ENCODE data around the gene ARL6IP4.

ARL6IP4 gene

GRCh38 chr12:122977655-122978392 lies 2.7 kb upstream of the ARL6IP4 start:
- DNase-seq (ENCODE audit: low read depth in 2 of 3, low spot score in 1 of 3) = no peak

GRCh38 chr12:122978507-122978955 lies 1.9 kb upstream of the ARL6IP4 start:
- DNase-seq (ENCODE audit: low read depth in 2 of 3, low spot score in 1 of 3) = no peak

GRCh38 chr12:122979001-122979907 lies 1.2 kb upstream of the ARL6IP4 start:
- no peak for DNase-seq (ENCODE audit: low read depth in 2 of 3, low spot score in 1 of 3)

- no peak for DNase-seq (ENCODE audit: low read depth in 2 of 3, low spot score in 1 of 3)
Measured at GRCh38 chr12:122979908-122980182, 636 bp upstream of the ARL6IP4 start.

GRCh38 chr12:122981036-122981471 lies 573 bp downstream of the ARL6IP4 start:
- no peak for DNase-seq (ENCODE audit: low read depth in 2 of 3, low spot score in 1 of 3)

- no peak for DNase-seq (ENCODE audit: low read depth in 2 of 3, low spot score in 1 of 3)
Measured at GRCh38 chr12:122981587-122982476, 1.4 kb downstream of the ARL6IP4 start.

- no peak for DNase-seq (ENCODE audit: low read depth in 2 of 3, low spot score in 1 of 3)
Measured at GRCh38 chr12:122982477-122982815, 2.0 kb downstream of the ARL6IP4 start.

- DNase-seq (ENCODE audit: low read depth in 2 of 3, low spot score in 1 of 3) = no peak
Measured at GRCh38 chr12:122982963-122983788, 2.7 kb downstream of the ARL6IP4 start.

GRCh38 chr12:122983789-122984515 lies 3.5 kb downstream of the ARL6IP4 start:
- DNase-seq (ENCODE audit: low read depth in 2 of 3, low spot score in 1 of 3) = no peak

GRCh38 chr12:122984612-122985337 lies 4.3 kb downstream of the ARL6IP4 start:
- no peak for DNase-seq (ENCODE audit: low read depth in 2 of 3, low spot score in 1 of 3)

GRCh38 chr12:122985338-122986257 lies 5.1 kb downstream of the ARL6IP4 start:
- DNase-seq (ENCODE audit: low read depth in 2 of 3, low spot score in 1 of 3) = no peak

- no peak for DNase-seq (ENCODE audit: low read depth in 2 of 3, low spot score in 1 of 3)
Measured at GRCh38 chr12:122986258-122986871, 5.9 kb downstream of the ARL6IP4 start.

- DNase-seq (ENCODE audit: low read depth in 2 of 3, low spot score in 1 of 3) = no peak
Measured at GRCh38 chr12:122987086-122987951, 6.8 kb downstream of the ARL6IP4 start.

- DNase-seq (ENCODE audit: low read depth in 2 of 3, low spot score in 1 of 3) = no peak
Measured at GRCh38 chr12:122988036-122988435, 7.6 kb downstream of the ARL6IP4 start.

GRCh38 chr12:122988612-122989212 lies 8.2 kb downstream of the ARL6IP4 start:
- DNase-seq (ENCODE audit: low read depth in 2 of 3, low spot score in 1 of 3) = no peak

GRCh38 chr12:122989225-122989839 lies 8.9 kb downstream of the ARL6IP4 start:
- DNase-seq (ENCODE audit: low read depth in 2 of 3, low spot score in 1 of 3) = no peak
